HG03575 (cell line): ENCODE measurements around the gene CCDC126.

Experiments
- ATAC-seq: cut with Tn5 transposase; IDR thresholded peaks from one replicate; pipeline ENCODE4 v1.9.1; 2021; ENCODE audit not compliant: unreplicated experiment, insufficient number of reproducible peaks, low FRiP score; ENCODE audit errors: extremely low read depth

The CCDC126 gene

DNA sequence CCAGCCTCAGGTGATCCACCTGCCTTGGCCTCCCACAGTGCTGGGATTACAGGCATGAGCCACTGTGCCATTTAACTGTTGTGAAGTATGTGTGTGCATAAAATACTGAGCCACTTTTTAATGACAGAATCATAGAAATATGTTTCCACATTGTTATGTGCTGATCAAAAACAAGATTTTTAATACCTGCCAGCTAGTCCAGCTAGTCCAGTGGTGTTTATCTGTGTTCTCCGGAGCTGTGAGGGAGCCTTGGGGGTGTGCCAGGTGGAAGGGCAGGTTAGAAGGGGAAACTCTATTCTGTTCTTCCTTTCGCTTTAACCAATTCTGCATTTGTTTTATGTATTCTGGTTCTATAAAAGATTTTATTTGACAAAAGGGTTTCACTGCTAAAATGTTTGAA, 89.8 kb downstream of the CCDC126 start:
- no peak for ATAC-seq

DNA sequence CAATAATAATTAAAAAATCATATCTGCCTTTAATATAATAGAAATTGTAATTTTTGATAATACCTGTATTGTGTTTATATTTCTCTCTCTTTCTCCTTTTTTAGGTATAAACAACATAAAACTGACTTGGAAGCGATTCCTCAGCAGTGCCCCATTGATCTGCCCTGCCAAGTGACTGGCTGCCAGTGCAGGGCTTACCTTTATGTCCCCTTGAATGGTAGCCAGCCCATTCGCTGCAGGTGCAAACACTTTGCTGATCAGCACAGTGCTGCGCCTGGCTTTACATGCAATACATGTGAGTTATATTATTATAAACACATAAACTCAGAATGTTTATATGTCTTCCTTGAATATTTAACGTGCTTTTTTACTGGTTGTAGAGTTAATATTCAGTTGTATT, 92.0 kb downstream of the CCDC126 start:
- no peak for ATAC-seq

DNA sequence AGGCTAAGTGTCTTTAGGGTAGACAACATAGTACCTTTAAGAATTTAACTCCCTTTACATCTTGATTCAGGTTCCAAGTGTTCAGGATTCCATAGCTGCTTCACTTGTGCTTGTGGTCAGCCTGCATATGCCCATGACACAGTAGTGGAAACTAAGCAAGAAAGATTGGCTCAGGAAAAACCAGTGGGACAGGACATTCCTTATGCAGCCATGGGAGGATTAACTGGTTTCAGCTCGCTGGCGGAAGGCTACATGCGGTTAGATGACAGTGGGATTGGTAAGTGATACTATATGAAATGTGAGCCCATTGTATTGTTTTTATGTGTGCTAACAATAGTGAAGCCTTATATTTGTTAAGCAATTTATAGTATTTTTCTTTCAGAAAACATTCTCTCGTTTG, 94.1 kb downstream of the CCDC126 start:
- ATAC-seq, result no peak

DNA sequence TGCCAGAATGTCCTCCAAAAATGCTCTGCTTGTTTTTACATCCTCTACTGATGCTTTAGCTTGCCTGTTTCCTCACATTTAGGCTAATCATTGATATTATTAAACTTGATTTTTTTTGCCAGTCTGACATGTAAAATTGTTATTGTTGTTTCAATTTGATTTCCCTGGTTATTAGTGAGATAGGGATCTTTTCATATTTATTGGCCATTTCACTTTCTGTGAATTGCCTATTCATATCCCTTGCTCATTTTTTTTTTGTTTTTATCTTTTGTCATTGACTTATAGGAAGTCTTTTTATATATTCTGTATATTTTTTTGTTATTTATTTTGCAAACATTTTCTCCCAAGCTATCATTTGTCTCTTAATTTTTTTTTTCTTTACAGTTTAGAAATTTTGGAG, 96.0 kb downstream of the CCDC126 start:
- ATAC-seq, result no peak
